Measurements from ENCODE around the gene ARAP1.

The ARAP1 gene

GRCh38 chr11:72672597-72673238 lies 79.5 kb downstream of the ARAP1 start:
- Histone ChIP-seq H3K4me3 (replicated peaks; ENCODE audit: insufficient read depth, low read length) (no peak overlapping the region), H3K27ac (replicated peaks) (no peak overlapping the region), H3K27me3 (ENCODE audit: insufficient read depth, poor library complexity, severe bottlenecking) (peaks cover 54% of the 10 kb centered on the region)
- TF ChIP-seq SPI1 (IDR thresholded peaks at IDR 0.05; ENCODE audit: borderline replicate concordance, low read depth), result no peak
- no peak for TF ChIP-seq POLR2AphosphoS5 (IDR thresholded peaks at IDR 0.05; ENCODE audit: low read depth)
- TF ChIP-seq REST (IDR thresholded peaks at IDR 0.05; ENCODE audit: insufficient replicate concordance, low read depth), result no peak
- no peak for TF ChIP-seq CTCF (IDR thresholded peaks at IDR 0.05; ENCODE audit: insufficient read depth, low read length)
- TF ChIP-seq GABPA (IDR thresholded peaks at IDR 0.05; ENCODE audit: low read depth), result no peak
- no peak for DNase-seq (ENCODE audit: low read depth in 1 of 2, low spot score in 1 of 2)

GRCh38 chr11:72671152-72672099 lies 80.8 kb downstream of the ARAP1 start:
- TF ChIP-seq POLR2AphosphoS5 (IDR thresholded peaks at IDR 0.05; ENCODE audit: low read depth) (no peak), REST (IDR thresholded peaks at IDR 0.05; ENCODE audit: insufficient replicate concordance, low read depth) (no peak)
- H3K27me3 ChIP-seq (ENCODE audit: insufficient read depth, poor library complexity, severe bottlenecking), result peaks cover 41% of the 10 kb centered on the region
- H3K4me3 ChIP-seq (replicated peaks; ENCODE audit: insufficient read depth, low read length), result no peak overlapping the region

GRCh38 chr11:72670041-72670440 lies 82.2 kb downstream of the ARAP1 start:
- Histone ChIP-seq H3K4me3 (replicated peaks; ENCODE audit: insufficient read depth, low read length) (no peak overlapping the region), H3K27ac (replicated peaks) (no peak overlapping the region), H3K27me3 (ENCODE audit: insufficient read depth, poor library complexity, severe bottlenecking) (peaks cover 35% of the 10 kb centered on the region)
- no peak for DNase-seq (ENCODE audit: low read depth in 1 of 2, low spot score in 1 of 2)
- no peak for TF ChIP-seq CTCF (IDR thresholded peaks at IDR 0.05; ENCODE audit: insufficient read depth, low read length)
- no peak for TF ChIP-seq REST (IDR thresholded peaks at IDR 0.05; ENCODE audit: insufficient replicate concordance, low read depth)
- no peak for TF ChIP-seq GABPA (IDR thresholded peaks at IDR 0.05; ENCODE audit: low read depth)
- no peak for TF ChIP-seq SPI1 (IDR thresholded peaks at IDR 0.05; ENCODE audit: borderline replicate concordance, low read depth)
- TF ChIP-seq POLR2AphosphoS5 (IDR thresholded peaks at IDR 0.05; ENCODE audit: low read depth), result no peak

More at GRCh38 chr11:72671152-72672099, 80.8 kb downstream of the ARAP1 start:
- no peak overlapping the region for H3K27ac ChIP-seq (replicated peaks)
- DNase-seq (ENCODE audit: low read depth in 1 of 2, low spot score in 1 of 2), result no peak
